Spleen (tissue), 11 donors: Measurements from ENCODE around the gene SACM1L. TPM values are rescaled to one million over a fixed set of nuclear protein-coding genes. Genes with fewer than 3 reads are reported as not detected.
"Not testable (repeated sequence)": the region's sequence is repeated elsewhere in the genome, so short reads cannot be mapped to it uniquely, and the experiment has no call there.

ENCODE experiments used
- DNase-seq: peaks from one replicate; pipeline ENCODE4 v3.0.0-alpha.2; 2020
- H3K27ac ChIP-seq, 8 donors: fragments of 200-600 bp; sonication (generic) in 7 of 8; 1 replicate in 4 of 8; 2 replicates in 4 of 8; pipeline versions ENCODE4 v1.5.0 to v1.8.0; 2016 to 2021; ENCODE audit warnings: inconsistent platforms in 4 of 8, mild to moderate bottlenecking in 4 of 8, moderate library complexity in 1 of 8
- H3K27me3 ChIP-seq, 7 donors: fragments of 200-600 bp; sonication (generic) in 6 of 7; replicated peaks in 1 of 7; 1 replicate in 4 of 7; 2 replicates in 3 of 7; pipeline versions ENCODE4 v1.5.0 to v1.8.0; 2016 to 2021; ENCODE audit warnings: inconsistent platforms in 3 of 7, mild to moderate bottlenecking in 1 of 7
- H3K36me3 ChIP-seq, 6 donors: fragments of 200-600 bp; sonication (generic) in 5 of 6; 1 replicate in 4 of 6; 2 replicates in 2 of 6; pipeline versions ENCODE4 v1.5.0 to v1.8.0; 2016 to 2021; ENCODE audit warnings: inconsistent platforms in 2 of 6
- H3K4me1 ChIP-seq, 6 donors: fragments of 200-600 bp; sonication (generic) in 5 of 6; 1 replicate in 3 of 6; 2 replicates in 3 of 6; pipeline versions ENCODE4 v1.5.0 to v1.8.0; 2016 to 2021; ENCODE audit warnings: inconsistent platforms in 3 of 6
- H3K4me3 ChIP-seq, 8 donors: fragments of 200-600 bp; sonication (generic) in 7 of 8; 1 replicate in 4 of 8; 2 replicates in 4 of 8; pipeline versions ENCODE4 v1.5.0 to v1.8.0; 2016 to 2021; ENCODE audit warnings: inconsistent platforms in 4 of 8, mild to moderate bottlenecking in 4 of 8, moderate library complexity in 2 of 8
- H3K9me3 ChIP-seq, 8 donors: fragments of 200-600 bp; sonication (generic) in 7 of 8; 1 replicate in 4 of 8; 2 replicates in 4 of 8; pipeline versions ENCODE4 v1.5.0 to v1.8.0; 2016 to 2021; ENCODE audit warnings: inconsistent platforms in 4 of 8
- POLR2A ChIP-seq, 3 donors: fragments of 450-650 bp; IDR thresholded peaks; one replicate each; pipeline ENCODE4 v1.5.1; 2017; ENCODE audit warnings: antibody characterized with exemption in 3 of 3, mild to moderate bottlenecking in 1 of 3
- POLR2AphosphoS5 ChIP-seq, 3 donors: sonication (generic); formaldehyde crosslinking; IDR thresholded peaks; one replicate each; pipeline ENCODE4 v1.5.1; 2017; ENCODE audit warnings: antibody characterized with exemption in 3 of 3
- WGBS, 5 donors: extraction: QIAGEN DNeasy Blood & Tissue Kit in 3 of 5; methylation state at CpG; one replicate each; pipeline versions ENCODE4 v1.1.5 to v1.1.7; 2013 to 2018; 5-methylcytosine and 5-hydroxymethylcytosine counted together
- intact Hi-C: fragments of 100-400 bp; cut with DNase I; formaldehyde crosslinking; loops from one replicate; pipeline ENCODE4 v1.15.0; 2023; ENCODE audit warnings: low total_unique reads
- polyA plus RNA-seq, 3 donors: library from polyadenylated mRNA; stranded (reverse); fragments of 200-250 nt; gene quantifications; one replicate each; pipeline ENCODE4 v1.2.1, GENCODE V29; 2013
- total RNA-seq, 7 donors: library from RNA; depleted of rRNA in 3 of 7; stranded (reverse); fragments of >200 nt in 3 of 7; fragmentation: NEBNext Ultra II Directional in 4 of 7; extraction: Animal tissue kit (Norgen Biotek cat#: 25700) in 4 of 7; gene quantifications; one replicate each; pipeline versions ENCODE4 v1.1.0 to v1.2.1, GENCODE V29; 2016 to 2021
- TF ChIP-seq, protein P1 (sequence below), 11 experiments: fragments of 200-600 bp in 7 of 11; fragments of 450-650 bp in 4 of 11; sonication (generic) in 4 of 11; IDR thresholded peaks in 8 of 11; conservative IDR thresholded peaks in 3 of 11; 1 replicate in 7 of 11; 2 replicates in 4 of 11; pipeline versions ENCODE4 v1.4.0 to v1.8.0; 2016 to 2021; ENCODE audit warnings: antibody characterized with exemption in 11 of 11, inconsistent platforms in 4 of 11, mild to moderate bottlenecking in 1 of 11
- donor health status: healthy with polysubstance abuse.
- donor health status: DM: no; HTN: no; CAD: no; lungs with moderate emphysema.
- donor health status: DM: no; HTN: no; CAD: no.
- donor health status: Bipolar disorder and iron deficiency.
- donor health status: healthy.
- donor health status: DM: no; HTN: no; CAD: no.
- donor health status: DM: yes; HTN: yes; CAD: no.

SACM1L gene
- total and polyA plus RNA-seq, 10 donors, result 21.0 to 93.7 (median 57.2) TPM

DNA sequence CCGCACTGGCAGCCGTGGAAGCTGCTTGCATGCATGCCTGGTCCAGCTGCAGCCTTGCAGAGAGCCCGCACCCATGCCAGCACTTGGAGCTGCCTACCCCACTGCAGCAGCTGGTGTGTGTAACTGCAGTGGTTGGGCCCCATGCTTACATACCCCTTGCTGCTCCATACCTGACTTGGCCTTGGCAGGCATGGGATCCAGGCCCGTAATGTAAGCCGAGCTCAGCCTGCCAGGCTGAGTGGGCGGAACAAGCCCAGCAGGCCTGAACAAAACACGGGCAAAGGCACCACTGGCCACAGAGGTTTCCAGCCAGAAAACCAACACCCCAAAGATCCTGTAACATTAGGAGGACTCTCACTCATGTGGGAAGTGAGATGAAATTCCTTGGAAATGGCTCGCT lies 58.9 kb downstream of the SACM1L start:
- WGBS, 5 donors, result 94 to 99% (median 96%) methylated on average over 5 to 8 of the region's 8 CpGs
- no peaks in the 10 kb centered on the region for H3K27me3 ChIP-seq
- H3K36me3 ChIP-seq, result peaks cover 4 to 52% (median 38%) of the 10 kb centered on the region in 6 donors
- no peak overlapping the region for H3K4me3 ChIP-seq
- DNase-seq, result no peak
- peak in 1 of 3 donors; percentile 49 for TF ChIP-seq POLR2AphosphoS5 (IDR thresholded peaks at IDR 0.05)
- TF ChIP-seq POLR2A (IDR thresholded peaks at IDR 0.05), result no peak
- intact Hi-C loops, result no loop called here
- no peaks in the 10 kb centered on the region for H3K9me3 ChIP-seq
- no peak overlapping the region for H3K27ac ChIP-seq
- no peaks in the 10 kb centered on the region for H3K4me1 ChIP-seq

DNA sequence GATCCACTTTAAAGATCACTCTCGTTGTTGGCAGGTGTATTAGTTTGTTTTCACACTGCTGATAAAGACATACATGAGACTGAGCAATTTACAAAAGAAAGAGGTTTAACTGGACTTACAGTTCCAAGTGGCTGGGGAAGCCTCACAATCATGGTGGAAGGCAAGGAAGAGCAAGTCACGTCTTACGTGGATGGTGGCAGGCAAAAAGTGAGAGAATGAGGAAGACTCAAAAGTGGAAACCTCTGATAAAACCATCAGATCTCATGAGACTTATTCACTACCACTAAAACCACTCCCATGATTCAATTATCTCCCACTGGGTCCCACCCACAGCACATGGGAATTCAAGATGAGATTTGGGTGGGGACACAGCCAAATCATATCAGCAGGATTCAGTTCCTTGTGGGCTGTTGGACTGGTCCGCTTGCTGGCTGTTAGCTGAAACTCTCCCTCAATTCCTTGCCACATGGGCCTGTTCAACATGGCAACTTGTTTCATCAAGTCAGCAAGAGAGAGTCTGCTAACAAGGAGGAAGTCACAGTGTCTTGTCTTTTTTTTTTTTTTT lies 59.9 kb downstream of the SACM1L start:
- H3K4me1 ChIP-seq, intact Hi-C loops, H3K9me3 ChIP-seq, H3K27me3 ChIP-seq, H3K27ac ChIP-seq, H3K4me3 ChIP-seq, DNase-seq: not testable (repeated sequence)
- peaks cover 4 to 41% (median 29%) of the 10 kb centered on the region in 6 donors for H3K36me3 ChIP-seq
- WGBS, 5 donors, result 82 to 93% (median 90%) methylated on average over 4 of the region's 4 CpGs

DNA sequence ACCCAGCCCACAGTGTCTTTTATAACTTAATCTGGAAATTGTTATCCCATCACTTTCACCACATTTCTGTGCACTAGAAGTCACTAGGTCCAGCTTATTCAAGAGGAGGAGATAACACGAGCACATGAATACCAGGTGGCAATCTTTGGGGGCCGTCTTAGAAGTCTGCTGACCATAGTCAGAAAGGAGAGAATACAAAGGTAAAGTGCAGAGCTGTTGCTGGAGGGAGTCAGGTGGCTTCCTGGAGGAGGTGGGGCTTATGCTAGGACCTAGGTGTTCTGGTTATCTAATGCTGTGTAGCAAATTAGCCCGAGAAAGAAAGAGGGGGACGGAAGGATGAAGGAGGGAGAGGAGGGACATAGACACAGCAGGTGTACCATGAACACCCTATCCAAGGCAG lies 60.7 kb downstream of the SACM1L start:
- H3K27ac ChIP-seq, result no peak overlapping the region
- H3K4me1 ChIP-seq, result no peaks in the 10 kb centered on the region
- no peak for DNase-seq
- no peaks in the 10 kb centered on the region for H3K27me3 ChIP-seq
- H3K9me3 ChIP-seq, result no peaks in the 10 kb centered on the region
- intact Hi-C loops, result no loop called here
- H3K4me3 ChIP-seq, result no peak overlapping the region
- peaks cover 4 to 34% (median 25%) of the 10 kb centered on the region in 6 donors for H3K36me3 ChIP-seq
- 77 to 87% (median 81%) methylated on average over 4 of the region's 4 CpGs for WGBS, 5 donors
- TF ChIP-seq POLR2A (IDR thresholded peaks at IDR 0.05) (no peak), POLR2AphosphoS5 (IDR thresholded peaks at IDR 0.05) (no peak)
- TF ChIP-seq, protein P1, sequence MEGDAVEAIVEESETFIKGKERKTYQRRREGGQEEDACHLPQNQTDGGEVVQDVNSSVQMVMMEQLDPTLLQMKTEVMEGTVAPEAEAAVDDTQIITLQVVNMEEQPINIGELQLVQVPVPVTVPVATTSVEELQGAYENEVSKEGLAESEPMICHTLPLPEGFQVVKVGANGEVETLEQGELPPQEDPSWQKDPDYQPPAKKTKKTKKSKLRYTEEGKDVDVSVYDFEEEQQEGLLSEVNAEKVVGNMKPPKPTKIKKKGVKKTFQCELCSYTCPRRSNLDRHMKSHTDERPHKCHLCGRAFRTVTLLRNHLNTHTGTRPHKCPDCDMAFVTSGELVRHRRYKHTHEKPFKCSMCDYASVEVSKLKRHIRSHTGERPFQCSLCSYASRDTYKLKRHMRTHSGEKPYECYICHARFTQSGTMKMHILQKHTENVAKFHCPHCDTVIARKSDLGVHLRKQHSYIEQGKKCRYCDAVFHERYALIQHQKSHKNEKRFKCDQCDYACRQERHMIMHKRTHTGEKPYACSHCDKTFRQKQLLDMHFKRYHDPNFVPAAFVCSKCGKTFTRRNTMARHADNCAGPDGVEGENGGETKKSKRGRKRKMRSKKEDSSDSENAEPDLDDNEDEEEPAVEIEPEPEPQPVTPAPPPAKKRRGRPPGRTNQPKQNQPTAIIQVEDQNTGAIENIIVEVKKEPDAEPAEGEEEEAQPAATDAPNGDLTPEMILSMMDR (IDR thresholded peaks at IDR 0.05 in 8 of 11, conservative IDR thresholded peaks at IDR 0.05 in 3 of 11), result no peak

DNA sequence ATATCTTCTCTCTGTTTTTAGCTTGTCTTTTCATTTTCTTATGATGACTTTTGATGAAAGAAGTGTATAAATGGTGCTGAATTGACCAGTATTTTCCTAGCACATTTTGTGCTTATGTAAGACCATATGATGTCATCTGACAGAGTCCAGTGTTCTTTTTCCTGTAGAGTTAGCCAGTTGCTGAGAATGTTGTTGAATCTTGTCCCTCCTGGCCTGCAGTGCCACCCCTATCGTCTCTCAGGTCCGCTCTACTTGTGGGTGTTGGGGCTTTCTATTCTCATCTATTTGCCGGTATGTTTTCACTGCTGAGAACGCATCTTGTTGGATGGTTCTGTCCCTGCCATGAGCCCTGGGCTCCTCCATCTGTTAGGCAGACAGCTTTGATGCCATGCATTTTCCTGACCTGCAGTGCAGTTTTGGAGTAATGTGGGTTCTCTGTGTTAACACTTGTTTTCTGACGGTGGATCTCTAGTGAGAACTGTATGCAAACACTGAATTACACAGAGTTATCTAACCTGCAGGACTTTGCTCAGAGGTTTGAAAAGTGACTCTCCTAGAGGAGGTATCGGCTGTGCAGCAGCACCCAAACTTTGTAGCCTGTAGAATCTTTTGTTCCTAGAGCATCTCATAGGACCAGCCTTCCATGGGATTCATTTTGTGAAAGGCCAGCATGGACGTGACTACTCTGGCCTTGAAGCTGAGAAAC lies 62.5 kb downstream of the SACM1L start:
- Histone ChIP-seq H3K36me3 (peaks cover 0 to 15% (median 13%) of the 10 kb centered on the region in 6 donors), H3K27me3 (no peaks in the 10 kb centered on the region), H3K4me1 (no peaks in the 10 kb centered on the region), H3K4me3 (no peak overlapping the region), H3K9me3 (no peaks in the 10 kb centered on the region), H3K27ac (no peak overlapping the region)
- intact Hi-C loops, result no loop called here
- 91 to 94% (median 93%) methylated on average over 7 of the region's 7 CpGs for WGBS, 5 donors
- DNase-seq, result no peak
- no peak for TF ChIP-seq POLR2A (IDR thresholded peaks at IDR 0.05)
- TF ChIP-seq, protein P1 (IDR thresholded peaks at IDR 0.05 in 8 of 11, conservative IDR thresholded peaks at IDR 0.05 in 3 of 11), result no peak
- TF ChIP-seq POLR2AphosphoS5 (IDR thresholded peaks at IDR 0.05), result no peak

DNA sequence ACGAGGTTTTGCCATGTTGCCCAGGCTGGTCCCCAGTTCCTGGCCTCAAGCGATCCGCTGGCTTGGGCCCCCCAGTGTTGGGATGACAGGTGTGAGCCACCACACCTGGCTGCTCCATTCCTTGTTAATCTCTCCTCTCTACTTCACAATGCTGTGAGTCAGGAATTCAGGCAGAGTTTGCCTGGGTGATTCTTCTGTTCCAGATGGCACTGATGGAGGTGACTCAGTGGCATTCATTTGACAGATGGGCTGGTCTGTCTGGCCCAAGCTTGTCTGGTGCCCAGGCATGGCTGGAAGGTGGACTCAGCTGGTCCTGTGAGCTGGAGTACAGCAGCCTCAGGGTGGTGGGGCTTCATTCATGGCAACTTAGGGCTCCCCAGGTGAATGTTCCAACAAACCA lies 63.9 kb downstream of the SACM1L start:
- TF ChIP-seq POLR2AphosphoS5 (IDR thresholded peaks at IDR 0.05), result no peak
- TF ChIP-seq POLR2A (IDR thresholded peaks at IDR 0.05), result no peak
- TF ChIP-seq, protein P1 (IDR thresholded peaks at IDR 0.05 in 8 of 11, conservative IDR thresholded peaks at IDR 0.05 in 3 of 11), result no peak
- H3K9me3 ChIP-seq, result no peaks in the 10 kb centered on the region
- H3K27ac ChIP-seq, result no peak overlapping the region
- intact Hi-C loops, result no loop called here
- H3K4me1 ChIP-seq, result no peaks in the 10 kb centered on the region
- no peak for DNase-seq
- peaks cover 0 to 1% (median under 1%) of the 10 kb centered on the region in 6 donors for H3K36me3 ChIP-seq
- 90 to 100% (median 97%) methylated on average over 3 of the region's 3 CpGs for WGBS, 5 donors
- H3K4me3 ChIP-seq, result no peak overlapping the region
- no peaks in the 10 kb centered on the region for H3K27me3 ChIP-seq
